Uterus (tissue), 4 donors: ENCODE data around the gene FANCC. TPM values are rescaled to one million over a fixed set of nuclear protein-coding genes. Genes with fewer than 3 reads are reported as not detected.
A peak's percentile ranks its signal among the peaks of the same experiment; 100 is the strongest.

Source experiments
- DNase-seq, 2 donors: peaks; one replicate each; pipeline ENCODE4 v3.0.0-alpha.2; 2019 to 2020
- H3K27ac ChIP-seq, 2 donors: fragments of 200-600 bp; sonication (generic); 1 replicate in 1 of 2; 2 replicates in 1 of 2; pipeline ENCODE4 v1.5.1; 2016 to 2018
- H3K27me3 ChIP-seq, 2 donors: fragments of 200-600 bp; sonication (generic); one replicate each; pipeline ENCODE4 v1.5.1; 2018 to 2019; ENCODE audit warnings: control low read depth in 1 of 2
- H3K36me3 ChIP-seq, 2 donors: fragments of 200-600 bp; sonication (generic); one replicate each; pipeline ENCODE4 v1.5.1; 2019; ENCODE audit warnings: control low read depth in 1 of 2
- H3K4me1 ChIP-seq, 2 donors: fragments of 200-600 bp; sonication (generic); one replicate each; pipeline ENCODE4 v1.5.1; 2018 to 2019; ENCODE audit warnings: control low read depth in 1 of 2
- H3K4me3 ChIP-seq, 2 donors: fragments of 200-600 bp; sonication (generic); 1 replicate in 1 of 2; 2 replicates in 1 of 2; pipeline ENCODE4 v1.5.1; 2018 to 2019; ENCODE audit warnings: mild to moderate bottlenecking in 1 of 2
- H3K9me3 ChIP-seq, 2 donors: fragments of 200-600 bp; sonication (generic); one replicate each; pipeline ENCODE4 v1.5.1; 2019; ENCODE audit warnings: control low read depth in 1 of 2
- CTCF ChIP-seq, 4 experiments: fragments of 200-600 bp in 2 of 4; fragments of 450-650 bp in 2 of 4; sonication (generic) in 2 of 4; IDR thresholded peaks; one replicate each; pipeline ENCODE4 v1.5.1; 2016 to 2019; ENCODE audit warnings: antibody characterized with exemption in 4 of 4, mild to moderate bottlenecking in 2 of 4, moderate library complexity in 1 of 4
- POLR2A ChIP-seq, 2 donors: fragments of 450-650 bp; IDR thresholded peaks; one replicate each; pipeline ENCODE4 v1.6.1; 2016; ENCODE audit warnings: antibody characterized with exemption in 2 of 2, mild to moderate bottlenecking in 1 of 2, moderate library complexity in 1 of 2
- intact Hi-C: fragments of 100-400 bp; cut with DNase I; formaldehyde crosslinking; loops from one replicate; pipeline ENCODE4 v1.15.1; 2023; ENCODE audit warnings: low total_unique reads
- total RNA-seq, 4 donors: library from RNA; depleted of rRNA in 3 of 4; stranded (reverse); fragments of >200 nt in 3 of 4; gene quantifications; one replicate each; pipeline versions ENCODE4 v1.1.0 to v1.2.4, GENCODE V29; 2014 to 2023
- donor health status: DM: yes; HTN: yes; CAD: no.

The FANCC gene
- total RNA-seq, 4 donors from 2014 or later: 4.1 to 21.4 (median 15.9) TPM

- Histone ChIP-seq H3K4me3 (peak overlapping the region; percentile 84 to 90), H3K36me3 (no peaks in the 10 kb centered on the region), H3K9me3 (no peaks in the 10 kb centered on the region), H3K4me1 (no peaks in the 10 kb centered on the region), H3K27ac (peak overlapping the region; percentile 92 to 93), H3K27me3 (no peaks in the 10 kb centered on the region)
- intact Hi-C loops: no loop called here
- no peak for TF ChIP-seq CTCF (IDR thresholded peaks at IDR 0.05)
- TF ChIP-seq POLR2A (IDR thresholded peaks at IDR 0.05): no peak
- peak; percentile 37 to 47 for DNase-seq
Measured at GRCh38 chr9:95316794-95317118, 753 bp downstream of the FANCC start.

GRCh38 chr9:95316274-95316673, 1.2 kb downstream of the FANCC start:
- peak overlapping the region in 1 of 2 donors; percentile 92 for H3K27ac ChIP-seq
- intact Hi-C loops: no loop called here
- TF ChIP-seq POLR2A (IDR thresholded peaks at IDR 0.05) (no peak), CTCF (IDR thresholded peaks at IDR 0.05) (no peak)

GRCh38 chr9:95315108-95315746, 2.3 kb downstream of the FANCC start:
- H3K4me1 ChIP-seq: no peaks in the 10 kb centered on the region
- DNase-seq: no peak
- H3K27me3 ChIP-seq: no peaks in the 10 kb centered on the region
- no peaks in the 10 kb centered on the region for H3K36me3 ChIP-seq
- no peak for TF ChIP-seq CTCF (IDR thresholded peaks at IDR 0.05)
- TF ChIP-seq POLR2A (IDR thresholded peaks at IDR 0.05): no peak
- no peak overlapping the region for H3K4me3 ChIP-seq
- H3K9me3 ChIP-seq: no peaks in the 10 kb centered on the region
- no peak overlapping the region for H3K27ac ChIP-seq
- intact Hi-C loops: no loop called here

More at GRCh38 chr9:95316274-95316673, 1.2 kb downstream of the FANCC start:
- Histone ChIP-seq H3K4me3 (peak overlapping the region; percentile 84 to 90), H3K36me3 (no peaks in the 10 kb centered on the region), H3K4me1 (no peaks in the 10 kb centered on the region), H3K9me3 (no peaks in the 10 kb centered on the region), H3K27me3 (no peaks in the 10 kb centered on the region)
- DNase-seq: no peak

- peak in 1 of 2 donors; percentile 18 for DNase-seq
- intact Hi-C loops: no loop called here
- H3K36me3 ChIP-seq: no peaks in the 10 kb centered on the region
- H3K27ac ChIP-seq: no peak overlapping the region
- no peaks in the 10 kb centered on the region for H3K27me3 ChIP-seq
- TF ChIP-seq CTCF (IDR thresholded peaks at IDR 0.05): no peak
- no peak for TF ChIP-seq POLR2A (IDR thresholded peaks at IDR 0.05)
- peak overlapping the region; percentile 25 to 26 for H3K4me3 ChIP-seq
- H3K4me1 ChIP-seq: no peaks in the 10 kb centered on the region
- H3K9me3 ChIP-seq: no peaks in the 10 kb centered on the region
Measured at GRCh38 chr9:95313010-95313498, 4.5 kb downstream of the FANCC start.

GRCh38 chr9:95311961-95312360, 5.5 kb downstream of the FANCC start:
- no peaks in the 10 kb centered on the region for H3K4me1 ChIP-seq
- TF ChIP-seq POLR2A (IDR thresholded peaks at IDR 0.05) (no peak), CTCF (IDR thresholded peaks at IDR 0.05) (no peak)
- no peak overlapping the region for H3K4me3 ChIP-seq
- intact Hi-C loops: no loop called here
- DNase-seq: no peak
- H3K36me3 ChIP-seq: no peaks in the 10 kb centered on the region
- H3K27me3 ChIP-seq: no peaks in the 10 kb centered on the region
- H3K9me3 ChIP-seq: no peaks in the 10 kb centered on the region
- H3K27ac ChIP-seq: no peak overlapping the region
